WTC11 (cell line): ENCODE measurements around the gene BRSK1. TPM values are rescaled to one million over a fixed set of nuclear protein-coding genes. Genes with fewer than 3 reads are reported as not detected.

Experiments
- ATAC-seq: fragments of 200-7000 bp; cut with Tn5 transposase; 2 replicates; pipeline ENCODE4 v1.10.0; 2021; ENCODE audit warnings: mild to moderate bottlenecking, moderate library complexity
- CTCF ChIA-PET: fragments of 300-600 bp; sonication (Branson Sonifier 250); formaldehyde crosslinking; loops from one replicate; lab custom pipeline; 2021; ENCODE audit warnings: antibody characterized with exemption; lab: Charles Lee
- POLR2A ChIA-PET: fragments of 350-600 bp; sonication (Branson Sonifier 250); formaldehyde crosslinking; loops from one replicate; lab custom pipeline; 2021; ENCODE audit warnings: antibody characterized with exemption; lab: Charles Lee
- DNase-seq: peaks from one replicate; pipeline ENCODE4 v3.0.0; 2021; ENCODE audit warnings: low spot score
- H3K27ac Mint-ChIP-seq: 2 replicates; pipeline ENCODE4 v1.8.0; 2021; ENCODE audit warnings: mixed read lengths
- H3K27me3 Mint-ChIP-seq: 2 replicates; pipeline ENCODE4 v1.8.0; 2021; ENCODE audit warnings: low read depth, mild to moderate bottlenecking, moderate library complexity, mixed read lengths
- H3K36me3 Mint-ChIP-seq: 2 replicates; pipeline ENCODE4 v1.8.0; 2021; ENCODE audit warnings: mixed read lengths
- H3K4me1 Mint-ChIP-seq: 2 replicates; pipeline ENCODE4 v1.8.0; 2022; ENCODE audit warnings: mixed read lengths
- H3K4me3 Mint-ChIP-seq: 2 replicates; pipeline ENCODE4 v1.8.0; 2021; ENCODE audit warnings: mild to moderate bottlenecking, moderate library complexity, mixed read lengths
- H3K9me3 Mint-ChIP-seq: 2 replicates; pipeline ENCODE4 v1.8.0; 2021; ENCODE audit warnings: mixed read lengths
- ARID4B ChIP-seq: sonication (generic); formaldehyde crosslinking; IDR thresholded peaks from 2 replicates; pipeline ENCODE4 v1.8.0; 2023; ENCODE audit warnings: missing genetic modification reagents, mild to moderate bottlenecking, borderline replicate concordance
- ESRRA ChIP-seq: sonication (generic); formaldehyde crosslinking; IDR thresholded peaks from 2 replicates; pipeline ENCODE4 v1.8.1; 2022; ENCODE audit warnings: mild to moderate bottlenecking, missing genetic modification reagents, borderline replicate concordance
- ETV6 ChIP-seq: sonication (generic); formaldehyde crosslinking; IDR thresholded peaks from 2 replicates; pipeline ENCODE4 v1.8.1; 2022; ENCODE audit warnings: mild to moderate bottlenecking, missing genetic modification reagents
- FOXK1 ChIP-seq: sonication (generic); formaldehyde crosslinking; IDR thresholded peaks from 2 replicates; pipeline ENCODE4 v1.8.0; 2022; ENCODE audit warnings: mild to moderate bottlenecking, moderate library complexity, missing genetic modification reagents
- GRHL2 ChIP-seq: fragments of 250-450 bp; sonication (Bioruptor Pico); IDR thresholded peaks from 2 replicates; pipeline ENCODE4 v1.8.0; 2022; ENCODE audit warnings: mild to moderate bottlenecking, moderate library complexity; ENCODE audit not compliant: insufficient replicate concordance, severe bottlenecking
- GTF2I ChIP-seq: fragments of 250-450 bp; sonication (Bioruptor Pico); conservative IDR thresholded peaks from 2 replicates; pipeline ENCODE4 v1.4.0; 2021; ENCODE audit warnings: mild to moderate bottlenecking
- HMGXB4 ChIP-seq: sonication (generic); formaldehyde crosslinking; IDR thresholded peaks from 2 replicates; pipeline ENCODE4 v1.8.1; 2023; ENCODE audit warnings: mild to moderate bottlenecking, moderate library complexity, missing genetic modification reagents
- IRF2 ChIP-seq: sonication (generic); formaldehyde crosslinking; IDR thresholded peaks from 2 replicates; pipeline ENCODE4 v1.8.0; 2022; ENCODE audit warnings: low read depth, missing genetic modification reagents, borderline replicate concordance
- NFE2L1 ChIP-seq: sonication (generic); formaldehyde crosslinking; IDR thresholded peaks from 2 replicates; pipeline ENCODE4 v1.8.1; 2023; ENCODE audit warnings: missing genetic modification reagents
- NR1H2 ChIP-seq: sonication (generic); formaldehyde crosslinking; IDR thresholded peaks from 2 replicates; pipeline ENCODE4 v1.9.0; 2021; ENCODE audit warnings: mild to moderate bottlenecking, moderate library complexity, missing genetic modification reagents
- NR2C2 ChIP-seq: sonication (generic); formaldehyde crosslinking; IDR thresholded peaks from 2 replicates; pipeline ENCODE4 v1.8.0; 2022; ENCODE audit warnings: mild to moderate bottlenecking, missing genetic modification reagents
- OVOL2 ChIP-seq: fragments of 250-450 bp; sonication (Bioruptor Pico); IDR thresholded peaks from 2 replicates; pipeline ENCODE4 v1.9.0; 2021; ENCODE audit warnings: mild to moderate bottlenecking, borderline replicate concordance
- SOX15 ChIP-seq: fragments of 250-450 bp; sonication (Bioruptor Pico); IDR thresholded peaks from 2 replicates; pipeline ENCODE4 v1.9.0; 2021; ENCODE audit warnings: mild to moderate bottlenecking
- STAT6 ChIP-seq: sonication (generic); formaldehyde crosslinking; conservative IDR thresholded peaks from 2 replicates; pipeline ENCODE4 v1.8.1; 2023; ENCODE audit warnings: mild to moderate bottlenecking, low read depth, missing genetic modification reagents, moderate library complexity
- ZNF232 ChIP-seq: sonication (generic); formaldehyde crosslinking; IDR thresholded peaks from 2 replicates; pipeline ENCODE4 v1.8.0; 2022; ENCODE audit warnings: mild to moderate bottlenecking, missing genetic modification reagents
- ZNF263 ChIP-seq: sonication (generic); formaldehyde crosslinking; IDR thresholded peaks from 2 replicates; pipeline ENCODE4 v1.8.1; 2022; ENCODE audit warnings: low read depth, mild to moderate bottlenecking, moderate library complexity, missing genetic modification reagents
- ZNF281 ChIP-seq: sonication (generic); formaldehyde crosslinking; IDR thresholded peaks from 2 replicates; pipeline ENCODE4 v1.8.0; 2023; ENCODE audit warnings: mild to moderate bottlenecking, missing genetic modification reagents
- ZNF416 ChIP-seq: fragments of 250-450 bp; sonication (Bioruptor Pico); IDR thresholded peaks from 2 replicates; pipeline ENCODE4 v1.9.0; 2021; ENCODE audit warnings: mild to moderate bottlenecking, inconsistent platforms
- ZSCAN18 ChIP-seq: fragments of 250-450 bp; sonication (Bioruptor Pico); IDR thresholded peaks from 2 replicates; pipeline ENCODE4 v2.1.2; 2022; ENCODE audit warnings: mild to moderate bottlenecking, moderate library complexity
- total RNA-seq: library from RNA; stranded (reverse); gene quantifications from 3 replicates; pipeline ENCODE4 v1.2.3, GENCODE V29; 2021

BRSK1 gene
- total RNA-seq, 1 experiment from 2014 or later = 52.4 TPM

- Mint-ChIP-seq H3K9me3 (no peaks in the 10 kb centered on the region), H3K36me3 (peaks cover 34% of the 10 kb centered on the region), H3K27ac (no peak overlapping the region), H3K4me3 (no peak overlapping the region), H3K4me1 (peaks cover 5% of the 10 kb centered on the region), H3K27me3 (no peaks in the 10 kb centered on the region)
- TF ChIP-seq ZNF281 (CRISPR knock-in tag) = no peak
- no peak for TF ChIP-seq ZNF263 (CRISPR knock-in tag)
- TF ChIP-seq HMGXB4 (CRISPR knock-in tag) = no peak
- no peak for TF ChIP-seq ZNF232 (CRISPR knock-in tag)
- no peak for TF ChIP-seq ZSCAN18 (CRISPR knock-in tag)
- TF ChIP-seq GRHL2 (CRISPR knock-in tag) = no peak
- TF ChIP-seq NFE2L1 (CRISPR knock-in tag) = no peak
- TF ChIP-seq ESRRA = no peak
- no peak for TF ChIP-seq GTF2I
- no peak for TF ChIP-seq SOX15 (CRISPR knock-in tag)
- TF ChIP-seq IRF2 = no peak
- no peak for TF ChIP-seq ARID4B (CRISPR knock-in tag)
- TF ChIP-seq NR1H2 (CRISPR knock-in tag) = no peak
- no peak for TF ChIP-seq OVOL2 (CRISPR knock-in tag)
- TF ChIP-seq ZNF416 (CRISPR knock-in tag) = no peak
- TF ChIP-seq NR2C2 (CRISPR knock-in tag) = no peak
- no peak for TF ChIP-seq ETV6 (CRISPR knock-in tag)
- no peak for TF ChIP-seq FOXK1 (CRISPR knock-in tag)
- TF ChIP-seq STAT6 = no peak
- ChIA-PET CTCF (no interaction called here), POLR2A (no interaction called here)
- ATAC-seq (no peak), DNase-seq (no peak)
Observed at GRCh38 chr19:55289117-55289796, 5.5 kb downstream of the BRSK1 start.
